HG02610 (cell line): ENCODE data around the gene TSHZ3.

Experiments
- ATAC-seq: cut with Tn5 transposase; IDR thresholded peaks from one replicate; pipeline ENCODE4 v1.9.1; 2021; ENCODE audit warnings: mild to moderate bottlenecking, moderate library complexity; ENCODE audit not compliant: unreplicated experiment

The TSHZ3 gene

GRCh38 chr19:31355665-31356289, 6.5 kb upstream of the TSHZ3 start:
- no peak for ATAC-seq

- ATAC-seq = no peak
These were observed 5.8 kb upstream of the TSHZ3 start for GRCh38 chr19:31354799-31355664.

- no peak for ATAC-seq
These were observed 5.1 kb upstream of the TSHZ3 start for GRCh38 chr19:31354316-31354715.

- ATAC-seq = no peak
These were observed 4.6 kb upstream of the TSHZ3 start for GRCh38 chr19:31353833-31354232.

GRCh38 chr19:31352782-31353651, 3.8 kb upstream of the TSHZ3 start:
- ATAC-seq = no peak

GRCh38 chr19:31352296-31352781, 3.1 kb upstream of the TSHZ3 start:
- no peak for ATAC-seq

GRCh38 chr19:31351855-31352195, 2.6 kb upstream of the TSHZ3 start:
- no peak for ATAC-seq

GRCh38 chr19:31351056-31351854, 2.0 kb upstream of the TSHZ3 start:
- ATAC-seq = no peak

- ATAC-seq = no peak
These were observed 1.4 kb upstream of the TSHZ3 start for GRCh38 chr19:31350693-31351055.

GRCh38 chr19:31350033-31350692, 927 bp upstream of the TSHZ3 start:
- no peak for ATAC-seq

GRCh38 chr19:31348481-31349159, 616 bp downstream of the TSHZ3 start:
- no peak for ATAC-seq

- no peak for ATAC-seq
These were observed 1.3 kb downstream of the TSHZ3 start for GRCh38 chr19:31347828-31348392.

GRCh38 chr19:31347354-31347753, 1.9 kb downstream of the TSHZ3 start:
- ATAC-seq = no peak

GRCh38 chr19:31346184-31347059, 2.8 kb downstream of the TSHZ3 start:
- ATAC-seq = no peak

GRCh38 chr19:31344403-31344802, 4.8 kb downstream of the TSHZ3 start:
- ATAC-seq = no peak

GRCh38 chr19:31342926-31343325, 6.3 kb downstream of the TSHZ3 start:
- ATAC-seq = no peak

- ATAC-seq = no peak
These were observed 8.9 kb downstream of the TSHZ3 start for GRCh38 chr19:31340042-31341025.
